Mesodermal cell (in vitro differentiated cells): Measurements from ENCODE around the gene NPR1.
"Not testable (repeated sequence)": the region's sequence is repeated elsewhere in the genome, so short reads cannot be mapped to it uniquely, and the experiment has no call there.

Experiments used
- H3K27ac ChIP-seq: 2 replicates; pipeline ENCODE4 v1.7.0; 2013; ENCODE audit warnings: mild to moderate bottlenecking, low read depth, low read length, moderate library complexity; ENCODE audit not compliant: severe bottlenecking
- H3K36me3 ChIP-seq: 2 replicates; pipeline ENCODE4 v1.7.1; 2013; ENCODE audit warnings: mild to moderate bottlenecking, low read length, moderate library complexity; ENCODE audit not compliant: control insufficient read depth, insufficient read depth
- H3K4me1 ChIP-seq: one replicate; pipeline ENCODE4 v1.7.1; 2013; ENCODE audit warnings: mild to moderate bottlenecking, low read length; ENCODE audit not compliant: insufficient read depth, control insufficient read depth, poor library complexity, severe bottlenecking
- H3K4me3 ChIP-seq: 2 replicates; pipeline ENCODE4 v1.7.0; 2013; ENCODE audit warnings: low read length, control low read depth, mild to moderate bottlenecking; ENCODE audit not compliant: insufficient read depth, poor library complexity, severe bottlenecking; ENCODE audit errors: extremely low read depth
- H3K9me3 ChIP-seq: 2 replicates; pipeline ENCODE4 v1.7.1; 2013; ENCODE audit warnings: mild to moderate bottlenecking, low read length, moderate library complexity; ENCODE audit not compliant: control insufficient read depth
- WGBS, 2 experiments: methylation state at CpG; one replicate each; pipeline ENCODE4 v1.1.5; 2013; ENCODE audit warnings: missing lambda C conversion rate in 2 of 2; ENCODE audit not compliant: insufficient coverage in 2 of 2; 5-methylcytosine and 5-hydroxymethylcytosine counted together

Gene NPR1

DNA sequence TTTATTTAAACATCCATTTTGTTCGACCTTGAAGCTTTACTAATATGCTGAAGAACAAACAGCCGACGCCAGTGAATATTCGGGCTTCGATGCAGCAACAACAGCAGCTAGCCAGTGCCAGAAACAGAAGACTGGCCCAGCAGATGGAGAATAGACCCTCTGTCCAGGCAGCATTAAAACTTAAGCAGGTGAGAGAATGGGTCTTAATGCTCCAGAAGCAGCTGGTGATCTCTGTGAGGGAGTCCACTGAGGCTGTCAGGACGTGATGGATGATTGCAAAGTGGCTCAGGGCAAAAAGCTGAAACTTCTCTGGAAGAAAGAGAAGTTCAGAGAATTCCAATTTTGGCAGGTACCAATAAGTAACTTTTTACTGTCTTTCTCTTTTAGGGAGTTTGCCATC, 40.2 kb upstream of the NPR1 start:
- Histone ChIP-seq H3K4me1 (peaks cover 4% of the 10 kb centered on the region), H3K36me3 (peaks cover 83% of the 10 kb centered on the region), H3K4me3 (no peak overlapping the region), H3K27ac (no peak overlapping the region), H3K9me3 (no peaks in the 10 kb centered on the region)
- WGBS, 2 experiments: 97 to 100% methylated on average over 5 of the region's 6 CpGs

DNA sequence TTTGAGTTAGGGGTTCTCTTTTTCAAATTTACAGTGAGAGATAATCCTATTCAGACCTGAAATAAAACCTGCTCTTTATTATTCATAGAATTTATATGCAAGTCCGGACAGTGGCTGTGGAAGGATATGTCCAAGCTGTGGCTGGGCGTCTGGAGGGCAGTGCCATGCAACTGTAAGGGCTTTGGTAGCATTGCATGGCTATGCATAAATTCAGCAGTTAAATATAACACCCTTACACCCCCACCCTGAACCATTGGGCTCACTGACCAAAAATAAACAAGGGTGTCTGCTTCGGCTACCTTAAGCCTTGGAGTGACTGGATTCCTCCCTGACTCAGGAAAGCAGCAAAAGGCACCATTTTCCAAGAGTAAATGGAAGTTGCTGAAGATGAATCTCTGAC, 39.2 kb upstream of the NPR1 start:
- Histone ChIP-seq H3K27ac (no peak overlapping the region), H3K36me3 (peaks cover 93% of the 10 kb centered on the region), H3K4me1 (peaks cover 4% of the 10 kb centered on the region), H3K4me3 (no peak overlapping the region), H3K9me3 (no peaks in the 10 kb centered on the region)
- WGBS, 2 experiments: 93% methylated on average over 3 of the region's 3 CpGs; no CpG with 5 or more reads in 1 of the 2 experiments

DNA sequence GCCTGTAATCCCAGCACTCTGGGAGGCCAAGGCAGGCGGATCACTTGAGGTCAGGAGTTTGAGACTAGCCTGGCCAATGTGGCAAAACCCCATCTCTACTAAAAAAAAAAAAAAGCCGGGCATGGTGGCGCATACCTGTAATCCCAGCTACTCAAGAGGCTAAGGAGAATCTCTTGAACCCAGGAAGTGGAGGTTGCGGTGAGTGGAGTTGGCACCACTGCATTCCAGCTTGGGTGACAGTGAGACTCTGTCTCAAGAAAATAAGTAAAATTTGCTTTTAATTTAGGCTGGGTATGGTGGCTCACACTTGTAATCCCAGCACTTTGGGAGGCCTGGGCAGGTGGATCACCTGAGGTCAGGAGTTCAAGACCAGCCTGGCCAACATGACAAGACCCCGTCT, 38.3 kb upstream of the NPR1 start:
- H3K4me3 ChIP-seq, H3K9me3 ChIP-seq, H3K4me1 ChIP-seq, H3K27ac ChIP-seq: not testable (repeated sequence)
- H3K36me3 ChIP-seq: peaks cover 99% of the 10 kb centered on the region
- 97 to 100% methylated on average over 1 to 3 of the region's 5 CpGs for WGBS, 2 experiments

DNA sequence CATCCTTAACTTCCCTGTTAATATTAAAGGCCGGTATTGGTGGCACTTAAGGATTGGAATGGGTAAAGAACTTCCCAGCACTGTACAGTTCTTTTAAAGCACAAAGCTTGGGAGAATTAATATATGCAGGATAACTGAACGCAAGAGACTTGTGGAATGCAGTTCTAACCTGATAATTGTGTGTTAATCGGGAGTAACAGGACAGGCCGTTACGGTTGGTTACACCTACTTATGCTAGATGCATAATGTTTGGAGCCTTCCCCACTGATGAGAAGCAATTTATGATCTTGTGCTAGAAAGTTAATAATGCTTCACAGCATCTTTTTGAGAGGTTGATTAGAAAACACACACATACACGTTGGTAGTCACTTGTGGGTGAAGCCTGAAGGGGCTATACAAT, 37.6 kb upstream of the NPR1 start:
- Histone ChIP-seq H3K36me3 (peaks cover 99% of the 10 kb centered on the region), H3K4me1 (peaks cover 2% of the 10 kb centered on the region), H3K9me3 (no peaks in the 10 kb centered on the region), H3K27ac (no peak overlapping the region), H3K4me3 (no peak overlapping the region)
- WGBS, 2 experiments: 67 to 80% methylated on average over 3 to 5 of the region's 6 CpGs

DNA sequence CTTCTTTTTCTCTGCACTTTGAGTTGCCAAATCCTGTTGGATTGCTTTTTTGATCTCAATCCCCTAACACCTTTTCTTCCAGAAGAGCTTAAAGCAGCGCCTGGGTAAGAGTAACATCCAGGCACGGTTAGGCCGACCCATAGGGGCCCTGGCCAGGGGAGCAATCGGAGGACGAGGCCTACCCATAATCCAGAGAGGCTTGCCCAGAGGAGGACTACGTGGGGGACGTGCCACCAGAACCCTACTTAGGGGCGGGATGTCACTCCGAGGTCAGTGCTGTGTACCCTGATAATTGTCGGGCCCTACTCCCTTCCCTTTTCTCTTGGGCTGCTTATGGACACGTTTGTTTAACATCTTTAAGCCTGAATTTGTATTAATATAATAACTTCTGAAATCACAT, 36.3 kb upstream of the NPR1 start:
- WGBS, 2 experiments: 95 to 98% methylated on average over 7 to 9 of the region's 11 CpGs
- no peaks in the 10 kb centered on the region for H3K9me3 ChIP-seq
- H3K27ac ChIP-seq: no peak overlapping the region
- no peaks in the 10 kb centered on the region for H3K4me1 ChIP-seq
- H3K36me3 ChIP-seq: peaks cover 99% of the 10 kb centered on the region
- no peak overlapping the region for H3K4me3 ChIP-seq

DNA sequence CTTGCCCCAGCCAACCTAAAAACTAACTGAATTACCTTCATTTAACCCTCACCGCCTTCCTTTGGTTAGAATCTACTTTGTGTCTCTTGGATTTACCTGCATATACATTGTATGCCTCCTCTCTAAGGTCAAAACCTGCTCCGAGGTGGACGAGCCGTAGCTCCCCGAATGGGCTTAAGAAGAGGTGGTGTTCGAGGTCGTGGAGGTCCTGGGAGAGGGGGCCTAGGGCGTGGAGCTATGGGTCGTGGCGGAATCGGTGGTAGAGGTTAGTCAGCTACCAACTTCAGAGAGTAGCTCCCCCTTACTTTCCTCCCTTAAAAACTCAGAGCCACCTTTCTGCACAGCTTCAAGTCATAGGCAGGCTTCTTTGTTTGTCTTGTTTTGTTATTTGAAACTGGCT, 35.4 kb upstream of the NPR1 start:
- Histone ChIP-seq H3K4me1 (no peaks in the 10 kb centered on the region), H3K4me3 (no peak overlapping the region), H3K36me3 (peaks cover 90% of the 10 kb centered on the region), H3K9me3 (no peaks in the 10 kb centered on the region), H3K27ac (no peak overlapping the region)
- WGBS, 2 experiments: 93 to 100% methylated on average over 2 to 5 of the region's 11 CpGs

DNA sequence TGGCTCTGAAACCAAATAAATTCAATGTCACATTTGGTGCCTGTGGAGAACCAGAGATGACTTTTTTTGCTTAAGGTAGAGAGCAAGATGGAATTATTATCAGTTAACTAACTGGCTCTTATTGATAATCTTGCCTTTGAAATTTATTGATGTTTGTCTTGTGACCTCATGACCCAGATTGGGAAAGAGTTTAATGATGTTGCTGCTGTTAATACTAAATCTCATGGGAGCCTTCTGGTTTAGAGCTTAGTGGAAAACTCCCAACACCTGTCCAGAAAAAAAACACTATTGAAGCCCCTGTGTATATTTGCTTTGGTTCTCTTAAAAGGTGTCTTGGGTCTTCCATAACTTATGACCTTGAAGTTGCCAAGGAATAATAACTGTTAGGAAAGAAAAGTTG, 34.7 kb upstream of the NPR1 start:
- peaks cover 84% of the 10 kb centered on the region for H3K36me3 ChIP-seq
- H3K4me3 ChIP-seq: no peak overlapping the region
- no peaks in the 10 kb centered on the region for H3K9me3 ChIP-seq
- no peaks in the 10 kb centered on the region for H3K4me1 ChIP-seq
- H3K27ac ChIP-seq: no peak overlapping the region

DNA sequence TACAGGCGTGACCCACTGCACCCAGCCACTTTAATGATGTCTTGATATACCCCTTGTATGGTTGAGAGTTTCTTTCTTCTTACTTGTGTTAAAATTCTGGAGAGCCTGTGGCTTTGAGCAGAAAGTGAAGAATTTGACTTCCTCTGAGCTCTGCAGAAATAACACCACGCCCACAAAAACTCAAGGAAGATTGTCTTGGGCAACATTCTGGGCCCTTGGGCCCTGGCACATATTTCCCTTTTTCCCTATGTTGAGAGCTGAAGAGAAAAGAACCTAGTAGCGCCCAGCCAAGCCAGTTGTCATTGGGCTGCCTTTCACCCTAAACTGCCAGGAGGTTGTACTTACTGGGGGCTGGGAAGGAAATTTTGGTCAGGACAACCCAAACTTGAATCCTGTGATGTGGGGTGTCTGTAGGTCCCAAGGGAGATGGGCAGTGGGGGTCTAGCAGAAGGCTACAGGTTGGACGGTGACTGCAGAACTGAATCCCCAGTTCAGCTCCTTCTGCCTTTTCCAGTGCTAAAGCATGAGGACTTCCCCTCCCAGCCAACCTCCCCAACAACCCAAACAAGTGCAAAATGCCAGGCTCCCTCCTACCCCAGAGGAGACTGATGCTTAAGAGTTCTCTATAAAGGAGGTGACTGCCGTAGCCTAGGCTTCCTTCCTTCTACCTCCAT, 31.7 kb upstream of the NPR1 start:
- H3K36me3 ChIP-seq: peaks cover 54% of the 10 kb centered on the region
- H3K4me3 ChIP-seq: no peak overlapping the region
- H3K27ac ChIP-seq: no peak overlapping the region
- H3K4me1 ChIP-seq: no peaks in the 10 kb centered on the region
- H3K9me3 ChIP-seq: no peaks in the 10 kb centered on the region
- 90 to 95% methylated on average over 2 to 3 of the region's 5 CpGs for WGBS, 2 experiments

DNA sequence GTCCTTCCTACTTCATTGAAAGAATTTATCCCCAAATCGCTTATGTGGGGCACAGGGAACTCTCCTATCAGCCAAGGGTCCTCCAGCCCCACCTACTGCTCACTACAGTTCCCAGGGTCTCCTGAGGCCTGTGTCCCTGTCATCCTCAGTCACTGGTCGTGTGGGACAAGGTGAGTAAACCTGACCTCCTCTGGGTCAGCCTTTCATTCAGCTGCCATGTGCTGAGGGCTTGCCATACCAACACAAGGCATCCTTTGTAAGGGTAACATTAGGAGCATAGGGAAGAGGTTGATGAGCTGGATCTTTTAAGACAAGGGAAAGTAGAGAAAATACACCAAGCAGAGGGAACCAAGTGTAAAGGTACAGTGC, 31.2 kb upstream of the NPR1 start:
- Histone ChIP-seq H3K4me1 (no peaks in the 10 kb centered on the region), H3K27ac (no peak overlapping the region), H3K4me3 (no peak overlapping the region), H3K9me3 (no peaks in the 10 kb centered on the region), H3K36me3 (peaks cover 48% of the 10 kb centered on the region)
- WGBS, 2 experiments: 76 to 92% methylated on average over 2 of the region's 2 CpGs

DNA sequence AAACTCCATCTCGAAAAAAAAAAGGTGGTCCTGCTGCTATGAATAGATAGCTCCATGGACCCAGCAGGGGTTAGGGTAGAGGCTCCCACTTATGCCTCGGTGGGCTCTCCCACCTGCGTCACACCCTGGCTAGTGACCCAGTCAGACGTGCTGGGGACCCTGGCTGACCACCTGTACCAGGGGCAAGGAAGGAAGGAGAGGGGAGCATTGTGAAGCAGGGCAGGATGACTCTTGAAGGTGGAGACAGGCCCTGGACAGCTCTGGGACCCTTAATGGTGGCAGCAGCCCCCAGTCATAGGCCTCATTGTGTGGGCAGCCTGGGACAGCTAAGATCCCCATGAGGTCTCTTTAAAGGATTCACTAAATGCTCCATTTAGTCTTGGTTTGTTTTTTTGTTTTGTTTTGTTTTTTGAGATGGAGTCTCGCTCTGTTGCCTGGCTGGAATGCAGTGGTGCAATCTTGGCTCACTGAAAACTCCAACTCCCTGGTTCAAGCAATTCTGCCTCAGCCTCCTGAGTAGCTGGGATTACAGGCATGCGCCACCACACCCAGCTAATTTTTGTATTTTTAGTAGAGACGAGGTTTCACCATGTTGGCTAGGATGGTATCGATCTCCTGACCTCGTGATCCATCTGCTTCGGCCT, 30.4 kb upstream of the NPR1 start:
- Histone ChIP-seq H3K27ac (no peak overlapping the region), H3K36me3 (peaks cover 41% of the 10 kb centered on the region), H3K4me1 (peaks cover 3% of the 10 kb centered on the region), H3K4me3 (no peak overlapping the region), H3K9me3 (no peaks in the 10 kb centered on the region)
- 92 to 95% methylated on average over 5 to 7 of the region's 10 CpGs for WGBS, 2 experiments

DNA sequence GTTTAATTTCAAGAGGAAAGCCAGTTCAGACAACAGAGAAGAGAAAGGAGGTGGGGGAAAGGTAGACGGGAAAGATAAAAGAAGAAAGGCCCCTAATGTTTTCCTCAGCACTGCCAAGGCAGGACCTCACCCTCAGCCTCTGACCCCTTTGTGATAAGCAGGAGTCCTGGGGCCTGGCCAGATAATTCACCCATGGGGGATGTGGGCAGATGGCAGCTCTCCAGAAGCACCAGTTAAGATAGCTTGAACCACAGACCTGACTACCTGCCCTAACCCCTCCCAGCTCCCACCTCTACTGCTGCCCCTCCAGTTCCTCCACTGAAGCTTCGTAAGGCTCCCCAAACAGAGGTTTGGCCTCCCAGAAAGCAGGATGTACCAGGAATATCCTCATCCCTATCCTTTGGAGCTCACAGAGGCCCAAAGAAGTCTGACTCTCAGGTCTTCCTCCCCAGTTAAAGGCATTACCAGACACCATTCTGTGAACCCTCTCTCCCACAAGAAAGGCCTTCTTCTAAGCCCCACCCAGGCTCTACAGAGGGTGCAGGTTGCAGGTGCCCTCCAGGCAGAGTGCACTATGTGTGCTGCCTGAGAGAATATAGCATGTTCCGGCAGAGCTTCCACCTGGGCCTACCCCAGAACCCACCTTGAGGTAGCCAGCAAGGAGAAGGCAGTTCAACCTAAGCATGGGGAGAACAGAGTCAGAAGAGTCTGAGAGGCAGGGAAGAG, 29.2 kb upstream of the NPR1 start:
- Histone ChIP-seq H3K9me3 (no peaks in the 10 kb centered on the region), H3K36me3 (peaks cover 29% of the 10 kb centered on the region), H3K4me1 (peaks cover 3% of the 10 kb centered on the region), H3K27ac (no peak overlapping the region), H3K4me3 (no peak overlapping the region)
- 50 to 90% methylated on average over 1 to 2 of the region's 3 CpGs for WGBS, 2 experiments
